Measurements from ENCODE around the gene CEP131.

The CEP131 gene

DNA sequence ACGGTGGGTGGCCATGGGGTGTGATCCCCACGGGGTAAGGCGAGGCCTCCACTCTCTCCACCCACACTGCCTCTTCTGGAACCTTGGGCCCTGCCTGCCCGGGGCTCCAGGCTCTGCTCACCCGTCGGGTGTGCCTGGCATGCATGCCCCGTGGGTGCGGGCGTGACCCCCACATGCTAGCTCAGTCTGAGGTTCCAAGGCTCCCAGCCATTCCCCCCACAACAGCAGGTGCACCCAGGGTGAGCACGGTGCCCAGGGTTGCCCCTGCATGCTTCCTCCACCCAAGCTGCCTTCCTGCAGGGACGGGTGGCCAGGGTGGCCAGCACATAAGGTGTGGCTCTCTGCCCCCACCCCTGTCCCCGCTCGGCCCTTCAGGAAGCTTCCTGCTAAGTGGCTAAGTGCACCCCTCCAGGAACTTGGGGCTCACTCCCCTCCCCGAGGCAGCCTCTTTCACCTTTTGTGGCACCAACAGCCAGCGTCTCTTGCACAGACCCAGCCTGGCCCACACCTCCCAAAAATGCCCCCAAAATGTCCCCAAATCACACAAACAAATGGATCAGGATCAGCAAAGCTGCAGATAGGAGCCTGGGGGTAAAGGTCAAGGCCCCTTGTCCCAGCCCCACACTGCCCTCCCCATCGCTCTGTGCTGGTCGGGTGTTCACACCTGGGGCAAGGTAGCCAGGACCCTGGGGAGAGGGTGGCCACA lies 78.9 kb downstream of the CEP131 start:
- no peak for DNase-seq

DNA sequence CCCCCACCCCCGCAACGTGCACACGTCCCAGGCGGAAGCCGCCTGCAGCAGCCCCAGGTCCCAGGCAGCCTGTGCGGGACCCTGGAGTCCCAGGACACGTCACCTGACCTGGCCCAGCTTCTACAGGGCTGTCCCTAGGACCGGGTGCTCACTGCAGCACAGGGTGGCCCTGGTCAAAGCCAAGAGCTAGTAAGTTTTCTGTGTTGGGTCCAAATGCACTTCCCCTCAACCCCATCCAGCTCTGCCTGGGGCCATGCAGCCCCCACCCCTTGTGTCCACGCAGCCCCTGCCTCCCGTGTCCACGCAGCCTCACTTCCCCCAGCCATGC lies 79.6 kb downstream of the CEP131 start:
- DNase-seq, result no peak

DNA sequence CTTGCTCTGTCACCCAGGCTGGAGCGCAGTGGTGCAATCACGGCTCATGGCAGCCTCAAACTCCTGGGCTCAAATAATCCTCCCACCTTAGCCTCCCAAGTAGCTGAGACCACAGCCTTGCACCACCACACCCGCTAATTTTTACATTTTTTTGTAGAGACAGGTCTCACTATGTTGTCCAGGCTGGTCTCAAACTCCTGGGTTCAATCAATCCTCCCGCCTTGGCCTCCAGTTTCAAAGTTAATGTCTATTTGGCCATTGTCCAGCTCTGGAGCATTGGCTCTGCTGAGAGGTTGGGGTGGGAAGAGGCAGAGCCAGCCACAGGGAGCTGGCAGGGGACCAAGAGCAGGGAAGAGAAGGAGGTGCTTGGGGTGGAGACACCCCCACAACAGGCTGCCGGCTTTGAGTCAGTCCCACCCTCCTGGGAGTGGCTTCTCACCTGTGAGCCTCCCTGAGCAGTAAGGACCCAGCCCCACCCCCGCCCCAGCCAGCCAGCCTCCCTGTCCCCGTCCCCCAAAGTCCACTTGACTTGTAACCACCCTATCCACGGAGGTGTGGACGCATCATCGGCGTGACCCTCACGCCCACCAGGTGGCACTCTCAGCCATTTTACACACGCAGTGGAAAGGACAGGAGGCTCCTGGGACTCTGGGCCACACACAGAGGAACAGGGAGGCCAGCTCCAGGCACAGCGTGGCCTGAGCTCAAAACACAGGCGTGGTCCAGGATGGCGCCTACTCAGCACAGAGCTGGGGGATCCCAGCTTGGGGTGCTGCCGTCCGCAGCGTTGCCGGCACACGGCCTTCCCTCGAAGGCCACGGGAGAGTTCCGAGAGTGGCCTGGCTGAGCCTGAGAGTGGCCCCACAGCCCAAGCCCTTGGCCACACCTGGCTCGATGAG lies 80.2 kb downstream of the CEP131 start:
- DNase-seq, result peak; percentile 82

- no peak for DNase-seq
These were observed 82.1 kb downstream of the CEP131 start for GRCh38 chr17:81140695-81141094.

GRCh38 chr17:81140018-81140417 lies 82.7 kb downstream of the CEP131 start:
- no peak for DNase-seq

Measured in activated effector memory CD4-positive, alpha-beta T cell treated with anti-CD3 and anti-CD28 coated beads, Interleukin-2, amount 50 U/mL, for 16 hours (primary cell).